Common myeloid progenitor, CD34-positive (primary cell): ENCODE results near the gene SLC22A17.
"Not testable (repeated sequence)": the region's sequence is repeated elsewhere in the genome, so short reads cannot be mapped to it uniquely, and the experiment has no call there.

ENCODE experiments used
- CTCF ChIA-PET: fragments of 350-600 bp; sonication (Branson Sonifier 250); formaldehyde crosslinking; loops from one replicate; lab custom pipeline; 2021; ENCODE audit warnings: antibody characterized with exemption; lab: Charles Lee
- POLR2A ChIA-PET: fragments of 350-600 bp; sonication (Branson Sonifier 250); formaldehyde crosslinking; loops from one replicate; lab custom pipeline; 2021; ENCODE audit warnings: antibody characterized with exemption; lab: Charles Lee
- DNase-seq, 3 donors: peaks; one replicate each; pipeline versions ENCODE4 v3.0.0 to v3.0.0-alpha.2; 2013
- H3K27ac ChIP-seq, 2 experiments: 1 replicate in 1 of 2; 2 replicates in 1 of 2; pipeline ENCODE4 v1.7.0; 2013; ENCODE audit warnings: inconsistent platforms in 2 of 2, low read length in 2 of 2, mild to moderate bottlenecking in 2 of 2, low read depth in 1 of 2, moderate library complexity in 1 of 2; ENCODE audit not compliant: severe bottlenecking in 2 of 2, insufficient read depth in 1 of 2, poor library complexity in 1 of 2
- H3K27me3 ChIP-seq, 5 experiments: replicated peaks in 2 of 5; 1 replicate in 3 of 5; 2 replicates in 2 of 5; pipeline versions ENCODE4 v1.6.1 to v1.7.0; 2013; ENCODE audit warnings: low read length in 4 of 5, mild to moderate bottlenecking in 2 of 5, moderate library complexity in 2 of 5, inconsistent platforms in 1 of 5; ENCODE audit not compliant: insufficient read depth in 5 of 5, control insufficient read depth in 4 of 5
- H3K36me3 ChIP-seq, 4 experiments: 1 replicate in 2 of 4; 2 replicates in 2 of 4; pipeline versions ENCODE4 v1.6.1 to v1.7.0; 2013; ENCODE audit warnings: low read length in 3 of 4, control low read depth in 1 of 4, mild to moderate bottlenecking in 1 of 4; ENCODE audit not compliant: control insufficient read depth in 4 of 4, insufficient read depth in 4 of 4
- H3K4me1 ChIP-seq, 4 experiments: 1 replicate in 3 of 4; 2 replicates in 1 of 4; pipeline versions ENCODE4 v1.6.1 to v1.7.1; 2013; ENCODE audit warnings: low read length in 3 of 4, mild to moderate bottlenecking in 3 of 4, control low read depth in 1 of 4, inconsistent platforms in 1 of 4, moderate library complexity in 1 of 4; ENCODE audit not compliant: control insufficient read depth in 4 of 4, insufficient read depth in 4 of 4; ENCODE audit errors: control extremely low read depth in 1 of 4
- H3K4me3 ChIP-seq, 7 experiments: 1 replicate in 4 of 7; 2 replicates in 3 of 7; pipeline versions ENCODE4 v1.5.1 to v1.7.0; 2013; ENCODE audit warnings: mild to moderate bottlenecking in 7 of 7, low read length in 6 of 7, moderate library complexity in 6 of 7, inconsistent platforms in 2 of 7, low read depth in 2 of 7, control low read depth in 1 of 7; ENCODE audit not compliant: insufficient read depth in 4 of 7, control insufficient read depth in 1 of 7; ENCODE audit errors: extremely low read depth in 1 of 7
- H3K9me3 ChIP-seq, 5 experiments: 1 replicate in 4 of 5; 2 replicates in 1 of 5; pipeline versions ENCODE4 v1.6.1 to v1.7.1; 2013; ENCODE audit warnings: low read length in 4 of 5, mild to moderate bottlenecking in 2 of 5, inconsistent platforms in 1 of 5, low read depth in 1 of 5, moderate library complexity in 1 of 5; ENCODE audit not compliant: control insufficient read depth in 4 of 5, insufficient read depth in 2 of 5; ENCODE audit errors: control extremely low read depth in 1 of 5
- WGBS: methylation state at CpG from one replicate; pipeline ENCODE4 v1.1.5; 2013; ENCODE audit not compliant: insufficient coverage; 5-methylcytosine and 5-hydroxymethylcytosine counted together

SLC22A17 gene

DNA sequence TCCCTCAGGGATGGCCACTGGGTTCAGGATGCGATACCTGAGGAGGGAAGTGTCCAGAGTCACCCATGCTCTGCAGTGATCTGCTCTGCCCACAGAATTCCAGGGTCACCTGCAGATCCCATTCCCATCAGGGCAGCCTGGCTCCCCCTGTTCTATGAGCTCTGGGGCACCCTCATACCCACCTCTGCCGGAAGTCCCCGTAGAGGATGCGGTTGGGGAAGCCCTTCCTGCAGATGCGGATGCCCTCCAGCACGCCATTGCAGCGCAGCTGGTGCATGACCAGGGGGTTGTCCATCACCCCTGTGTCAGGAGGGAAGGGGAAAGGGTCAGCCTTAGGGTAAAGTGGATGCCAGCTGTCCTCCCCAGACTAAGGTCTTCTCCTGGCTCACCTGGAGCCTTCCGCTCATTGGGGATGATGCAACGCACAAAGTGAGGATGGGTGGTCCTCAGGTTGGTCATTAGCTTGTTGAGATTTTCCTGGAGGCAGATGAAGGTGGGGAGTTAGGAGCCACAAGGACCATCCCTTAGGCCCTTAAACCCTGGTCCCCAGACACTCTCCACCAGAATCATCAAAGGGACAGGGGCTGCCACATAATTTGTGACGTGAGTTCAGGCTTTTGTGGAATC is 44.2 kb upstream of the SLC22A17 start:
- Histone ChIP-seq H3K27ac (no peak overlapping the region), H3K9me3 (no peaks in the 10 kb centered on the region), H3K4me3 (no peak overlapping the region), H3K36me3 (no peaks in the 10 kb centered on the region), H3K4me1 (no peaks in the 10 kb centered on the region), H3K27me3 (peaks cover 0 to 8% (median 0%) of the 10 kb centered on the region in 5 experiments)
- 95% methylated on average over 9 of the region's 10 CpGs for WGBS
- no peak for DNase-seq
- POLR2A ChIA-PET: no interaction called here
- CTCF ChIA-PET: interaction anchor here (1.3 to 4.4 kb wide), 3 partner anchors 10 to 21 kb away, joined by 3 to 24 read pairs (median 4); no protein-coding TSS in a partner anchor

GRCh38 chr14:23396126-23396525 is 43.4 kb upstream of the SLC22A17 start:
- CTCF ChIA-PET: interaction anchor here (1.4 to 4.4 kb wide), 2 partner anchors 15 to 22 kb away, joined by 4 to 24 read pairs; no protein-coding TSS in a partner anchor
- Histone ChIP-seq H3K4me1 (no peaks in the 10 kb centered on the region), H3K9me3 (no peaks in the 10 kb centered on the region), H3K27ac (no peak overlapping the region), H3K36me3 (no peaks in the 10 kb centered on the region), H3K4me3 (no peak overlapping the region), H3K27me3 (peaks cover 0 to 10% (median 0%) of the 10 kb centered on the region in 5 experiments)
- no peak for DNase-seq
- 100% methylated on average over 8 of the region's 10 CpGs for WGBS
- POLR2A ChIA-PET: no interaction called here

DNA sequence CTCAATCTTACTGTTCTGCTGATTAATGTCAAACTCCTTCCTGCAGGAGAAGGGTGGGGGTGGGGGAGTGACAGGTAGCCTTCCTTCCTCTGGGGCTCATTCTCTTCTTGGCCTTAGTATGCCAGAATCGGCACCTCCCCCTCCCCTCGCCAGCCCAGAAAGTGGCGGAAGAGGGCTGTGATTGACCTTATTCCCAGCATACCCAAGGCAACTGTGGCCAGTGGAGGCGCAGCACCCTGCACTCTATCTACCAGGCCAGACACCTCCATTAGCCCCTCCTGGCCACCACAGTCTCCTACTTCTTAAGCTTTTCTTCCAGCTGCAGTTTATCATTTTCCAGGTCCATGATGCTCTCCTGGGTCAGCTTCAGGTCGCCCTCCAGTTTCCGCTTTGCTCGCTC is 39.9 kb upstream of the SLC22A17 start:
- peaks cover 0 to 2% (median 0%) of the 10 kb centered on the region in 4 experiments for H3K4me1 ChIP-seq
- no peak for DNase-seq
- no peaks in the 10 kb centered on the region for H3K36me3 ChIP-seq
- ChIA-PET CTCF (interaction anchor here (0.6 to 3.9 kb wide), 8 partner anchors 8 to 122 kb away, joined by 3 to 18 read pairs (median 4); partner anchors contain the start of gene MYH6), POLR2A (no interaction called here)
- H3K9me3 ChIP-seq: no peaks in the 10 kb centered on the region
- no peak overlapping the region for H3K4me3 ChIP-seq
- no peak overlapping the region for H3K27ac ChIP-seq
- H3K27me3 ChIP-seq: peaks cover 0 to 10% (median 0%) of the 10 kb centered on the region in 5 experiments
- 92% methylated on average over 7 of the region's 7 CpGs for WGBS

DNA sequence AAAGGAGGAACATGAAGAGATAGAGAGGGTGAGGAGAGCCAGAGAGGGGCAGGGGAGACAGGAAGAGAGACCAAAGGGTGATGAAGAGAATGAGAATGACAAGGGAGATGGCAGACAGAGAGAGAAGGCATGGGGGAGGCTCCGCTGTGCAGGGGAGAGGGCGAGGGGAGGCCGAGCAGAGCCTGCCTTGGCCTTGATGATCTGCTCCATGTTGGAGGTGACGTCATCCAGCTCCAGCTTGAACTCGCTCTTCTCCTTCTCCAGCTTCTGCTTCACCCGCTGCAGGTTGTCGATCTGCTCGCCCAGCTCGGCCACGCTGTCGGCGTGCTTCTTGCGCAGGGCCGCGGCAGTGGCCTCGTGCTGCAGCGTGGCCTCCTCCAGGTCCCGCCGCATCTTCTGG is 37.2 kb upstream of the SLC22A17 start:
- H3K4me3 ChIP-seq, DNase-seq, H3K4me1 ChIP-seq, H3K27me3 ChIP-seq, H3K36me3 ChIP-seq, H3K9me3 ChIP-seq, H3K27ac ChIP-seq, POLR2A ChIA-PET: not testable (repeated sequence)
- CTCF ChIA-PET: interaction anchor here (1.4 to 3.9 kb wide), 3 partner anchors 10 to 28 kb away, joined by 3 to 18 read pairs (median 5); partner anchors contain the start of gene CMTM5
- WGBS: no CpG with 5 or more reads among the region's 19 CpGs

GRCh38 chr14:23389396-23389795 is 36.7 kb upstream of the SLC22A17 start:
- DNase-seq: no peak
- no peaks in the 10 kb centered on the region for H3K9me3 ChIP-seq
- no peak overlapping the region for H3K4me3 ChIP-seq
- ChIA-PET POLR2A (no interaction called here), CTCF (interaction anchor here (1.4 to 1.5 kb wide), 3 partner anchors 9 to 28 kb away, joined by 3 to 7 read pairs (median 5); partner anchors contain the start of gene CMTM5)
- H3K27me3 ChIP-seq: peaks cover 0 to 7% (median 0%) of the 10 kb centered on the region in 5 experiments
- H3K36me3 ChIP-seq: no peaks in the 10 kb centered on the region
- 70% methylated on average over 12 of the region's 12 CpGs for WGBS
- H3K4me1 ChIP-seq: peaks cover 0 to 2% (median 0%) of the 10 kb centered on the region in 4 experiments
- H3K27ac ChIP-seq: no peak overlapping the region

GRCh38 chr14:23388996-23389395 is 36.3 kb upstream of the SLC22A17 start:
- POLR2A ChIA-PET: no interaction called here
- CTCF ChIA-PET: interaction anchor here (0.6 to 1.5 kb wide), 4 partner anchors 9 to 669 kb away, joined by 3 to 7 read pairs (median 4); partner anchors contain the start of gene CMTM5
- no peaks in the 10 kb centered on the region for H3K36me3 ChIP-seq
- peaks cover 0 to 7% (median 0%) of the 10 kb centered on the region in 5 experiments for H3K27me3 ChIP-seq
- H3K4me1 ChIP-seq: peaks cover 0 to 2% (median 0%) of the 10 kb centered on the region in 4 experiments
- H3K4me3 ChIP-seq: no peak overlapping the region
- H3K9me3 ChIP-seq: no peaks in the 10 kb centered on the region
- no peak overlapping the region for H3K27ac ChIP-seq
- 94% methylated on average over 8 of the region's 8 CpGs for WGBS
- DNase-seq: no peak
